Prostate gland (tissue), 2 donors: ENCODE results near the gene PZP.
"Not testable (repeated sequence)": the region's sequence is repeated elsewhere in the genome, so short reads cannot be mapped to it uniquely, and the experiment has no call there.

Experiments
- CTCF ChIP-seq, 4 experiments: fragments of 200-600 bp in 2 of 4; fragments of 450-650 bp in 2 of 4; sonication (generic) in 2 of 4; IDR thresholded peaks; 1 replicate in 3 of 4; 2 replicates in 1 of 4; pipeline ENCODE4 v1.5.1; 2016 to 2019; ENCODE audit warnings: antibody characterized with exemption in 4 of 4, mild to moderate bottlenecking in 2 of 4, moderate library complexity in 2 of 4
- POLR2A ChIP-seq: fragments of 450-650 bp; IDR thresholded peaks from one replicate; pipeline ENCODE4 v1.6.1; 2016; ENCODE audit warnings: antibody characterized with exemption, mild to moderate bottlenecking
- POLR2AphosphoS5 ChIP-seq: sonication (generic); formaldehyde crosslinking; IDR thresholded peaks from one replicate; pipeline ENCODE4 v1.6.1; 2017; ENCODE audit warnings: antibody characterized with exemption

- not testable (repeated sequence) for TF ChIP-seq CTCF (IDR thresholded peaks at IDR 0.05); POLR2AphosphoS5; POLR2A
Observed at GRCh38 chr12:9252791-9253190, 44.6 kb upstream of the PZP start.
